Cardiac septum (tissue), 1 donor: ENCODE results near the gene ST3GAL4. TPM values are rescaled to one million over a fixed set of nuclear protein-coding genes. Genes with fewer than 3 reads are reported as not detected.

ENCODE experiments used
- DNase-seq: peaks from one replicate; pipeline ENCODE4 v3.0.0-alpha.2; 2020; ENCODE audit warnings: low spot score
- intact Hi-C: fragments of 100-400 bp; cut with DNase I; formaldehyde crosslinking; loops from one replicate; pipeline ENCODE4 v1.14.0; 2022
- total RNA-seq: library from RNA; stranded (reverse); fragmentation: NEBNext Ultra II Directional; extraction: Animal tissue kit (Norgen Biotek cat#: 25700); gene quantifications from one replicate; pipeline ENCODE4 v1.2.1, GENCODE V29; 2021
- donor health status: DM: no; HTN: no; CAD: no.

The ST3GAL4 gene
- total RNA-seq, 1 donor from 2014 or later = 55.1 TPM

- intact Hi-C loops = no loop called here
- peak; percentile 27 for DNase-seq
Observed at GRCh38 chr11:126328001-126328390, 27.5 kb upstream of the ST3GAL4 start.

- peak; percentile 58 for DNase-seq
- intact Hi-C loops = no loop called here
Observed at GRCh38 chr11:126328444-126328843, 27.0 kb upstream of the ST3GAL4 start.

GRCh38 chr11:126328938-126329643 lies 26.4 kb upstream of the ST3GAL4 start:
- peak; percentile 29 for DNase-seq
- intact Hi-C loops = no loop called here

GRCh38 chr11:126329644-126330211 lies 25.8 kb upstream of the ST3GAL4 start:
- peak; percentile 27 for DNase-seq
- intact Hi-C loops = no loop called here

- peak; percentile 56 for DNase-seq
- intact Hi-C loops = no loop called here
Observed at GRCh38 chr11:126331286-126331685, 24.2 kb upstream of the ST3GAL4 start.

- DNase-seq = peak; percentile 79
- intact Hi-C loops = no loop called here
Observed at GRCh38 chr11:126332221-126332711, 23.2 kb upstream of the ST3GAL4 start.

- intact Hi-C loops = no loop called here
- DNase-seq = no peak
Observed at GRCh38 chr11:126333142-126333541, 22.3 kb upstream of the ST3GAL4 start.

GRCh38 chr11:126334659-126335462 lies 20.6 kb upstream of the ST3GAL4 start:
- intact Hi-C loops = no loop called here
- DNase-seq = peak; percentile 53

- intact Hi-C loops = no loop called here
- peak; percentile 56 for DNase-seq
Observed at GRCh38 chr11:126335463-126335760, 20.1 kb upstream of the ST3GAL4 start.

- DNase-seq = no peak
- intact Hi-C loops = no loop called here
Observed at GRCh38 chr11:126336138-126336541, 19.3 kb upstream of the ST3GAL4 start.

GRCh38 chr11:126336671-126337101 lies 18.8 kb upstream of the ST3GAL4 start:
- intact Hi-C loops = no loop called here
- DNase-seq = peak; percentile 77

GRCh38 chr11:126337126-126337473 lies 18.4 kb upstream of the ST3GAL4 start:
- intact Hi-C loops = no loop called here
- DNase-seq = peak; percentile 35

GRCh38 chr11:126337474-126338241 lies 17.8 kb upstream of the ST3GAL4 start:
- intact Hi-C loops = no loop called here
- DNase-seq = peak; percentile 72

GRCh38 chr11:126338346-126339055 lies 17.0 kb upstream of the ST3GAL4 start:
- DNase-seq = peak; percentile 61

GRCh38 chr11:126339073-126339862 lies 16.2 kb upstream of the ST3GAL4 start:
- peak; percentile 64 for DNase-seq
- intact Hi-C loops = no loop called here

More at GRCh38 chr11:126338346-126339055, 17.0 kb upstream of the ST3GAL4 start:
- intact Hi-C loops = no loop called here

- DNase-seq = no peak
- intact Hi-C loops = no loop called here
Observed at GRCh38 chr11:126339863-126340434, 15.5 kb upstream of the ST3GAL4 start.

- no peak for DNase-seq
Observed at GRCh38 chr11:126340960-126341606, 14.4 kb upstream of the ST3GAL4 start.

GRCh38 chr11:126341760-126342161 lies 13.7 kb upstream of the ST3GAL4 start:
- no peak for DNase-seq
- intact Hi-C loops = no loop called here

More at GRCh38 chr11:126340960-126341606, 14.4 kb upstream of the ST3GAL4 start:
- intact Hi-C loops = no loop called here
